HUDEP-2 (cell line): ENCODE data around the gene MYDGF.
A peak's percentile ranks its signal among the peaks of the same experiment; 100 is the strongest.

Experiments
- DNase-seq, 76 experiments: peaks; one replicate each; lab custom pipeline; 2025; ENCODE audit not compliant: unreplicated experiment in 76 of 76; lab: John Stamatoyannopoulos, UW

MYDGF gene

GRCh38 chr19:4649392-4650047 lies 20.6 kb downstream of the MYDGF start:
- no peak for DNase-seq

- DNase-seq, result no peak
Measured at GRCh38 chr19:4647676-4648644, 22.2 kb downstream of the MYDGF start.

GRCh38 chr19:4645718-4646117 lies 24.4 kb downstream of the MYDGF start:
- no peak for DNase-seq

- DNase-seq, result no peak
Measured at GRCh38 chr19:4642625-4643024, 27.5 kb downstream of the MYDGF start.

- no peak for DNase-seq
Measured at GRCh38 chr19:4641132-4641531, 29.0 kb downstream of the MYDGF start.

- no peak for DNase-seq
Measured at GRCh38 chr19:4640247-4641000, 29.7 kb downstream of the MYDGF start.

- peak in 11 of 76 experiments; percentile 7 to 48 (median 20) for DNase-seq
Measured at GRCh38 chr19:4639531-4640246, 30.5 kb downstream of the MYDGF start.

GRCh38 chr19:4638828-4639530 lies 31.2 kb downstream of the MYDGF start, which contains the start of gene TNFAIP8L1:
Gene TNFAIP8L1, plus strand, starts transcription at chr19:4639516. Its CDS starts 12,354 bp downstream, at chr19:4651870.
- peak; percentile 46 to 99 (median 98) for DNase-seq

GRCh38 chr19:4638317-4638716 lies 31.8 kb downstream of the MYDGF start:
- DNase-seq, result no peak

GRCh38 chr19:4636761-4637160 lies 33.4 kb downstream of the MYDGF start:
- DNase-seq, result no peak

- peak in 59 of 76 experiments; percentile 10 to 80 (median 55) for DNase-seq
Measured at GRCh38 chr19:4636151-4636717, 33.9 kb downstream of the MYDGF start.

- no peak for DNase-seq
Measured at GRCh38 chr19:4635754-4636116, 34.4 kb downstream of the MYDGF start.

- peak in 70 of 76 experiments; percentile 29 to 91 (median 62) for DNase-seq
Measured at GRCh38 chr19:4633140-4633967, 36.8 kb downstream of the MYDGF start.

- peak in 38 of 76 experiments; percentile 3 to 63 (median 34) for DNase-seq
Measured at GRCh38 chr19:4624733-4625362, 45.3 kb downstream of the MYDGF start.

- DNase-seq, result no peak
Measured at GRCh38 chr19:4624301-4624700, 45.8 kb downstream of the MYDGF start.

GRCh38 chr19:4622695-4623421 lies 47.3 kb downstream of the MYDGF start:
- peak in 1 of 76 experiments; percentile 16 for DNase-seq

- DNase-seq, result no peak
Measured at GRCh38 chr19:4620675-4621074, 49.5 kb downstream of the MYDGF start.
